PC-9 (cell line): ENCODE results near the gene PODXL2. TPM values are rescaled to one million over a fixed set of nuclear protein-coding genes. Genes with fewer than 3 reads are reported as not detected.

Experiments
- BruUV-seq: library from RNA; stranded (reverse); fragments of 400-500 nt; replicated peaks from 2 replicates; lab custom pipeline; 2021; lab: Mats Ljungman, UMichigan
- CTCF ChIA-PET: fragments of 300-600 bp; sonication (Branson Sonifier 250); formaldehyde crosslinking; loops from one replicate; lab custom pipeline; 2022; ENCODE audit warnings: antibody characterized with exemption; lab: Charles Lee
- POLR2A ChIA-PET: fragments of 300-600 bp; sonication (Branson Sonifier 250); formaldehyde crosslinking; loops from one replicate; lab custom pipeline; 2022; ENCODE audit warnings: antibody characterized with exemption; ENCODE audit not compliant: unreplicated experiment; lab: Charles Lee
- DNase-seq, 2 experiments: peaks; one replicate each; pipeline versions ENCODE4 v3.0.0 to v3.0.0-alpha.2; 2015 to 2022; ENCODE audit warnings: mixed read lengths in 1 of 2
- H2AFZ ChIP-seq: fragments of 200-600 bp; sonication (generic); 2 replicates; pipeline ENCODE4 v1.8.1; 2017; ENCODE audit warnings: antibody characterized with exemption
- H3F3A ChIP-seq: fragments of 200-600 bp; sonication (generic); 2 replicates; pipeline ENCODE4 v1.8.1; 2017; ENCODE audit warnings: antibody characterized with exemption, mild to moderate bottlenecking, low read depth; ENCODE audit not compliant: insufficient read depth
- H3K27ac ChIP-seq: fragments of 200-600 bp; sonication (generic); 2 replicates; pipeline ENCODE4 v1.6.1; 2016; ENCODE audit warnings: mixed run types
- H3K27me3 ChIP-seq: fragments of 200-600 bp; sonication (generic); 2 replicates; pipeline ENCODE4 v1.6.1; 2016; ENCODE audit warnings: low read depth, mixed run types; ENCODE audit not compliant: insufficient read depth
- H3K36me3 ChIP-seq: fragments of 200-600 bp; sonication (generic); 2 replicates; pipeline ENCODE4 v1.6.1; 2016; ENCODE audit warnings: low read depth, mixed run types
- H3K4me1 ChIP-seq: fragments of 200-600 bp; sonication (generic); replicated peaks from 2 replicates; pipeline ENCODE4 v1.6.1; 2016; ENCODE audit warnings: mixed run types; ENCODE audit not compliant: insufficient read depth
- H3K4me2 ChIP-seq: fragments of 200-600 bp; sonication (generic); 2 replicates; pipeline ENCODE4 v1.6.1; 2017; ENCODE audit warnings: mixed run types
- H3K4me3 ChIP-seq: fragments of 200-600 bp; sonication (generic); 2 replicates; pipeline ENCODE4 v1.6.1; 2016; ENCODE audit warnings: mixed run types
- H3K79me2 ChIP-seq: fragments of 200-600 bp; sonication (generic); 2 replicates; pipeline ENCODE4 v1.6.1; 2017; ENCODE audit warnings: low read depth, mixed run types
- H3K9me2 ChIP-seq: fragments of 200-600 bp; sonication (generic); 2 replicates; pipeline ENCODE4 v1.8.1; 2017; ENCODE audit warnings: mild to moderate bottlenecking; ENCODE audit not compliant: insufficient read depth
- H3K9me3 ChIP-seq: fragments of 200-600 bp; sonication (generic); 2 replicates; pipeline ENCODE4 v1.8.1; 2016; ENCODE audit warnings: low read depth; ENCODE audit not compliant: insufficient read depth
- H4K20me1 ChIP-seq: fragments of 200-600 bp; sonication (generic); 2 replicates; pipeline ENCODE4 v1.8.1; 2017; ENCODE audit not compliant: insufficient read depth
- EZH2 ChIP-seq: fragments of 200-600 bp; sonication (generic); IDR thresholded peaks from 2 replicates; pipeline ENCODE4 v1.8.0; 2017; ENCODE audit warnings: antibody characterized with exemption, low read depth
- intact Hi-C: fragments of 100-400 bp; cut with micrococcal nuclease; formaldehyde crosslinking; loops from one replicate; pipeline ENCODE4 v1.10.0; 2022; ENCODE audit not compliant: unreplicated experiment
- total RNA-seq: library from RNA; stranded (reverse); gene quantifications from 2 replicates; pipeline ENCODE4 v1.2.3, GENCODE V29; 2021
- TF ChIP-seq, protein P1 (sequence below): fragments of 200-600 bp; sonication (generic); conservative IDR thresholded peaks from 2 replicates; pipeline ENCODE4 v1.6.1; 2017; ENCODE audit warnings: mixed run types, antibody characterized with exemption, mild to moderate bottlenecking, moderate library complexity

PODXL2 gene
- total RNA-seq, 1 experiment from 2014 or later = 11.9 TPM

DNA sequence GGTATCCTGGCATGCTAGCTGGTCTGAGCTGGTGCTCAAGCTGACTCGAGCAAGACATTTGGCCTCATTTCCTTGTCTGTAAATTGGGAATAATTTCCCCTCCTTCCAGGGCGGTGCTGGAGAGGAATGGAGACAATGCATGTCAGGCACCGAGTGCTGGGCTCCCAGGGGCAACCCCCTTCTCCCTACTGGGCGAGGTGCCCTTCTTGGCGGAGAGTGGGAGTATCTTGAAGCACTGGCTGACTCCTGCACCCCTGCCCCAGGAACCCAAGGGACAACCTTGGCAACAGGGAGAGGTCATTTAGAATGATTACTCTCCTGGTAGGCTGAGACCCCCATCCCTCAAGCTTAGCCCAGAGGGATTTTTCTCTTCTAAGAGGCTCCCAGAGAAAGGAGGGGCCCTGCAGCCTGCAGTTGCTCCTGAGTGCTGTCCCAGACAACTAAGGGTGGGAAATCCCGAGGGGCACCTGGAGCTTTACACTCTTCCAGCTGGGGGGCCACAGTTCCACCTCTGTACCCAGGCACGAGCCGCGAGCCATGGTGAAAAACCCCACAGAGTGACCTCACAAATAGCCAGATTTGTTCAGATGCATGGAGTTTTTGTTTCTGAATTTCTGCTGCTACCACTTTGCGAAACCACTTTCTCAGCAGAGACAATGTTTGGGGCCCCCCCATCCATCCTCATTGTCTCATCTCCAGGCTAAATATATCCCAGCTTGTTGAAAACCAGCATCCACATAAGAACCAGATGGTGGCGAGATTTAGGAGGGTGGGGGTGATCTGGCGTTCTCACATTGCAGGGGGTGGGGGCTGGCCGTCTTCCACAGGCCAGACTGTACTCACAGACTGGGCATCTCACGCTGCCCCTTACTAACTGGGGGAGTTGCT, 88.6 kb downstream of the PODXL2 start:
- Histone ChIP-seq H3K4me2 (no peak overlapping the region), H3K27me3 (no peaks in the 10 kb centered on the region), H4K20me1 (no peaks in the 10 kb centered on the region), H3K4me1 (no peaks in the 10 kb centered on the region), H3K27ac (no peak overlapping the region), H3K9me2 (no peaks in the 10 kb centered on the region), H2AFZ (no peak overlapping the region), H3K9me3 (no peaks in the 10 kb centered on the region), H3K36me3 (no peaks in the 10 kb centered on the region), H3K79me2 (no peaks in the 10 kb centered on the region), H3K4me3 (no peak overlapping the region), H3F3A (no peaks in the 10 kb centered on the region)
- TF ChIP-seq, protein P1, sequence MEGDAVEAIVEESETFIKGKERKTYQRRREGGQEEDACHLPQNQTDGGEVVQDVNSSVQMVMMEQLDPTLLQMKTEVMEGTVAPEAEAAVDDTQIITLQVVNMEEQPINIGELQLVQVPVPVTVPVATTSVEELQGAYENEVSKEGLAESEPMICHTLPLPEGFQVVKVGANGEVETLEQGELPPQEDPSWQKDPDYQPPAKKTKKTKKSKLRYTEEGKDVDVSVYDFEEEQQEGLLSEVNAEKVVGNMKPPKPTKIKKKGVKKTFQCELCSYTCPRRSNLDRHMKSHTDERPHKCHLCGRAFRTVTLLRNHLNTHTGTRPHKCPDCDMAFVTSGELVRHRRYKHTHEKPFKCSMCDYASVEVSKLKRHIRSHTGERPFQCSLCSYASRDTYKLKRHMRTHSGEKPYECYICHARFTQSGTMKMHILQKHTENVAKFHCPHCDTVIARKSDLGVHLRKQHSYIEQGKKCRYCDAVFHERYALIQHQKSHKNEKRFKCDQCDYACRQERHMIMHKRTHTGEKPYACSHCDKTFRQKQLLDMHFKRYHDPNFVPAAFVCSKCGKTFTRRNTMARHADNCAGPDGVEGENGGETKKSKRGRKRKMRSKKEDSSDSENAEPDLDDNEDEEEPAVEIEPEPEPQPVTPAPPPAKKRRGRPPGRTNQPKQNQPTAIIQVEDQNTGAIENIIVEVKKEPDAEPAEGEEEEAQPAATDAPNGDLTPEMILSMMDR = no peak
- no peak for TF ChIP-seq EZH2
- no TSS peak for BruUV-seq
- DNase-seq = no peak
- intact Hi-C loops = no loop called here
- CTCF ChIA-PET = no interaction called here
- POLR2A ChIA-PET = no interaction called here

DNA sequence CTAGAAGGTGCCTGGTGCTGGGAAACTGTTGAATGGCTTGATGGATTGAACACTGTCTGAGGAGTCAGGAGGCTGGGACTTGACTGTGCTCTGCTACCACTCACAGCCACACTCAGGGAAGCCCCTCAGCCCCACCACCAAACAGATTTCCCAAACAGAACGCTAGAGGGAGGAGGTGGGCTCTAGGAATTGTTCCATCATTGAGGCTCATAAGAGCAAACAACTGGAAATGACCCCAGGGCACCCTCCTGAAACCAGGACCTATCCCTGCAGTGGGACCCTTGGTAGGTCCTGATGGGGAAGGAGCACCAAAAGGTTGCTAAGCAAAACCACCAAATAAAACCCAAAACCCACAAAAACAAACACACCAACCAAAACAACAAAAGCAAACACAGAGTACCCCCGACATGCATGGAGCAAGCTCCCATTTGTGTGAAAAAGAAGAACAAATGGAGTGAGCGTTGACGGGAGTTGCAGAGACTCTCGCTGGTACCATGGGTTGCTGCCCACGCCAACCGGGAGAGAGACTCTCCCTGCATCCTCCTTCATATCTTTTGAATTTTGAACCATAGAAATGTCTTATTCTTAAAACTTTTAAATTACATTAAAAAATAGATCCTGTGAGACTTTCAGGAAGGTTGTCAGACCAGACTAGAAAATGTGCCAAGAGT, 89.4 kb downstream of the PODXL2 start:
- no peak for DNase-seq
- Histone ChIP-seq H3K4me2 (no peak overlapping the region), H3K27ac (no peak overlapping the region), H3K27me3 (no peaks in the 10 kb centered on the region), H3K36me3 (no peaks in the 10 kb centered on the region), H3F3A (no peaks in the 10 kb centered on the region), H2AFZ (no peak overlapping the region), H3K4me3 (no peak overlapping the region), H3K9me3 (no peaks in the 10 kb centered on the region), H3K79me2 (no peaks in the 10 kb centered on the region), H4K20me1 (no peaks in the 10 kb centered on the region), H3K9me2 (no peaks in the 10 kb centered on the region), H3K4me1 (no peaks in the 10 kb centered on the region)
- ChIA-PET POLR2A (no interaction called here), CTCF (no interaction called here)
- intact Hi-C loops = no loop called here
- TF ChIP-seq, protein P1 = no peak
- no peak for TF ChIP-seq EZH2
- no TSS peak for BruUV-seq

DNA sequence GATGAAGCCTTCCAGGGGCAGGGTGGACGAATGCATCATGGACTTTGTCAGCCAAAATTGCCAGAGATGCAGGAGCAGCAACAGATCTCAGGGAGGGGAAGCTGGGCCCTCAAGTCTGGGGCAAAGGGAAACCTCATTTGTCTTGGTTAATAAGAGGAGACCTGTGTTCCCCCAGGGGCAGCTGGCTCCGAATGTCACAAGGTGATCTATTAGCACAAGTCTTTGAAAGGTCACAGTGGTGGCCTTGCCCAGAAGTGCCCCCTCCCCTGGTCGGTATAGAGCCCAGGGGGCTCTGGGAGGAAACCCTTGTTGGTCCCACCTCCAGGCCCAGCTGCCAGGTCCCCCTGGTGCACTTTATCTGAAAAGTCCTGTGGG, 89.9 kb downstream of the PODXL2 start:
- intact Hi-C loops = no loop called here
- H3K79me2 ChIP-seq = no peaks in the 10 kb centered on the region
- no peaks in the 10 kb centered on the region for H3K4me1 ChIP-seq
- no peaks in the 10 kb centered on the region for H3F3A ChIP-seq
- CTCF ChIA-PET = no interaction called here
- no peak overlapping the region for H3K4me2 ChIP-seq
- no peaks in the 10 kb centered on the region for H3K9me2 ChIP-seq
- H4K20me1 ChIP-seq = no peaks in the 10 kb centered on the region
- no TSS peak for BruUV-seq
- no peaks in the 10 kb centered on the region for H3K27me3 ChIP-seq
- H3K9me3 ChIP-seq = no peaks in the 10 kb centered on the region
- no peak overlapping the region for H3K27ac ChIP-seq
- POLR2A ChIA-PET = no interaction called here
- no peak overlapping the region for H2AFZ ChIP-seq
- H3K4me3 ChIP-seq = no peak overlapping the region
- TF ChIP-seq EZH2 = no peak
- TF ChIP-seq, protein P1 = no peak
- DNase-seq = no peak
- H3K36me3 ChIP-seq = no peaks in the 10 kb centered on the region
